Tibial nerve (tissue), 3 donors: ENCODE data around the gene LCN12.

ENCODE experiments used
- CTCF ChIP-seq, 5 experiments: fragments of 200-600 bp in 3 of 5; fragments of 450-650 bp in 2 of 5; sonication (generic) in 3 of 5; IDR thresholded peaks; one replicate each; pipeline ENCODE4 v1.5.1; 2016 to 2019; ENCODE audit warnings: antibody characterized with exemption in 5 of 5, mild to moderate bottlenecking in 3 of 5, moderate library complexity in 2 of 5
- POLR2A ChIP-seq, 2 donors: fragments of 450-650 bp; IDR thresholded peaks; one replicate each; pipeline ENCODE4 v1.6.1; 2017; ENCODE audit warnings: antibody characterized with exemption in 2 of 2, mild to moderate bottlenecking in 2 of 2, moderate library complexity in 2 of 2

GRCh38 chr9:136978865-136979544 is 26.9 kb downstream of the LCN12 start:
- TF ChIP-seq CTCF (IDR thresholded peaks at IDR 0.05) (no peak), POLR2A (IDR thresholded peaks at IDR 0.05) (peak in 1 of 2 donors; percentile 9)
